Activated naive CD8-positive, alpha-beta T cell treated with anti-CD3 and anti-CD28 coated beads, Interleukin-2, amount 50 U/mL, for 24 hours (primary cell): ENCODE data around the gene SORD.
"Not testable (repeated sequence)": the region's sequence is repeated elsewhere in the genome, so short reads cannot be mapped to it uniquely, and the experiment has no call there.

Experiments used
- ATAC-seq: fragments of 150-1000 bp; cut with Tn5 transposase; one replicate; pipeline ENCODE4 v1.10.0; 2021
- DNase-seq: peaks from one replicate; pipeline ENCODE4 v3.0.0; 2021
- H3K27ac Mint-ChIP-seq: one replicate; pipeline ENCODE4 v1.8.0; 2021; ENCODE audit warnings: mild to moderate bottlenecking, mixed read lengths
- H3K27me3 Mint-ChIP-seq: one replicate; pipeline ENCODE4 v1.8.0; 2021; ENCODE audit warnings: mixed read lengths
- H3K36me3 Mint-ChIP-seq: one replicate; pipeline ENCODE4 v1.8.0; 2021; ENCODE audit warnings: low read depth, mixed read lengths
- H3K4me1 Mint-ChIP-seq: one replicate; pipeline ENCODE4 v1.8.0; 2021; ENCODE audit warnings: mixed read lengths
- H3K4me3 Mint-ChIP-seq: one replicate; pipeline ENCODE4 v1.8.0; 2021; ENCODE audit warnings: mild to moderate bottlenecking, moderate library complexity, mixed read lengths
- H3K9me3 Mint-ChIP-seq: one replicate; pipeline ENCODE4 v1.8.0; 2021; ENCODE audit warnings: mixed read lengths

The SORD gene

DNA sequence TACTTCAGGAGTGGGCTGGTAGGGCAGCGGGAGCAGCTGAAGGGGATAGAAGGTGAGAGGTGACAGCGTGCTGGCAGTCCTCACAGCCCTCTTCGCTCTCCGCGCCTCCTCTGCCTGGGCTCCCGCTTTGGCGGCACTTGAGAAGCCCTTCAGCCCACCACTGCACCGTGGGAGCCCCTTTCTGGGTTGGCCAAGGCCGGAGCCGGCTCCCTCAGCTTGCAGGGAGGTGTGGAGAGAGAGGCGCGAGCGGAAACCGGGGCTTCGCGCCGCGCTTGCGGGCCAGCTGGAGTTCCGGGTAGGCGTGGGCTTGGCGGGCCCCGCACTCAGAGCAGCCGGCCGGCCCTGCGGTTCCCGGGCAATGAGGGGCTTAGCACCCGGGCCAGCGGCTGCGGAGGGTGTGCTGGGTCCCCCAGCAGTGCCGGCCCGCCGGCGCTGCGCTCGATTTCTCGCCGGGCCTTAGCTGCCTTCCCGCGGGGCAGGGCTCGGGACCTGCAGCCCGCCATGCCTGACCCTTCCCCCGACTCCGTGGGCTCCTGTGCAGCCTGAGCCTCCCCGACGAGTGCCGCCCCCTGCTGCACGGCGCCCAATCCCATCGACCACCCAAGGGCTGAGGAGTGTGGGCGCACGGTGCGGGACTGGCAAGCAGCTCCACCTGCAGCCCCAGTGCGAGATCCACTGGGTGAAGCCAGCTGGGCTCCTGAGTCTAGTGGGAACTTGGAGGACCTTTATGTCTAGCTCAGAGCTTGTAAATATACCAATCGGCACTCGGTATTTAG is 11.8 kb downstream of the SORD start:
- not testable (repeated sequence) for H3K4me3 Mint-ChIP-seq, ATAC-seq, DNase-seq, H3K27me3 Mint-ChIP-seq, H3K27ac Mint-ChIP-seq, H3K9me3 Mint-ChIP-seq
- H3K36me3 Mint-ChIP-seq = peaks cover 24% of the 10 kb centered on the region
- peaks cover 19% of the 10 kb centered on the region for H3K4me1 Mint-ChIP-seq

DNA sequence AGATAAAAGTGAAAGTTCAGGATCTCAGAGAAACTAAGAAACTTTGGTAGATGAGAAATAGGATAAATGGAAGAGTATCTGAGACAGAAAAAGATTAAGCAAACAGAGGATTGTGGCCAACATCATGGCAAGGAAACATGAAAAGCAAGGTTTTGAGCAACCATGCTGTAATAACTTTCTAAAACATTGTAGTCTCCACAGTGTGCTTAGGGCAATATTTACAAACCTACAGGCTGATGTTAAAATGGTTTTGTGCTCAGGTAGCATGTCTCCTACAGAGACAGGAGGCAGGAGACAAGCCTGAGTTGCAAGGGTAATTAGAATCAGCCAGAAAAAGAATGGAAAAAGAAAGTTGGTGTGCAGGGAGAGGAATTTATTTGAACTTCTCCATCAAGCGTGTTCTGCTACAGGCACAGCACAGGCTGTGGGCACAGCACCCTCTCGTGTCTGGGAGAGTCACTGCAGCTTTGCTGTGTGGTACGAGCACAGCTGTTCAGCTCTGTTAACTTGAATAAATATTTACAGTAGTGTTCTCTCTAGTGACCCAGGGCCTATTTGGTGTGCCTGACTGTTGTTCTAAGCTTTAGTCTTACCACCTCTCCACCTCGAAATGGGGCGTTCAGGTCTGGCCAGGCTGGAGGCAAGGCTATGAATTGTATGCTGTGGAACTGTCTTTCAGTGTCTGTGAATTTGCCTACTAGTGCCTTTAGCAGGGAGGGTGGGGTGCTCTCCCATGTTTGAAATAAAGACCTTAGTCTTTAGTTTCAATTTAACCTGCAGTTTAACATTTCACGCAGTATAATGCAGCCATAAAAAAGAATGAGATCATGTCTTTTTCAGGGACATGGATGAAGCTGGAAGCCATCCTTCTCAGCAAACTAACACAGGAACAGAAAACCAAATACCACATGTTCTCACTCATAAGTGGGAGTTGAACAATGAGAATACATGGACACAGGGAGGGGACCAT is 14.1 kb downstream of the SORD start:
- H3K27ac Mint-ChIP-seq, H3K27me3 Mint-ChIP-seq, H3K9me3 Mint-ChIP-seq, H3K4me3 Mint-ChIP-seq: not testable (repeated sequence)
- peak; percentile 80 for ATAC-seq
- DNase-seq = peak; percentile 73
- H3K36me3 Mint-ChIP-seq = peaks cover 13% of the 10 kb centered on the region
- peaks cover 19% of the 10 kb centered on the region for H3K4me1 Mint-ChIP-seq

DNA sequence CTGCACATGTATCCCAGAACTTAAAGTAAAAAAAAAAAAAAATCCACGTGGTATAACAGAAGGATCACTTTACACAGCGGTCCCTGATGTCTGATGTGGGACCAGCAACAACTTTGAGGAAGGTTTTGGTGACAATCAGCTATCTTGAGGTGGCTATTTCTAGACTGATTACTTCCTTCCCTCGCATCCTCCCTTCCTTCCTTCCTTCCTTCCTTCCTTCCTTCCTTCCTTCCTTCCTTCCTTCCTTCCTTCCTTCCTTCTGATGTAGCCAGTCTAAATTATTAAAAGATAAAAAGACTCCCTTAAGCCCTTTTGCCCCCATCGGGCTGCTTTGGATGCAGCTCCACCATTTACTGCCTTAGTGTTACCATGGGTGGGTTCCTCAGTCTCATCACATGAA is 14.9 kb downstream of the SORD start:
- Mint-ChIP-seq H3K27me3 (no peaks in the 10 kb centered on the region), H3K4me1 (peaks cover 19% of the 10 kb centered on the region), H3K4me3 (no peak overlapping the region), H3K36me3 (peaks cover 13% of the 10 kb centered on the region), H3K9me3 (no peaks in the 10 kb centered on the region), H3K27ac (no peak overlapping the region)
- no peak for ATAC-seq
- DNase-seq = no peak

DNA sequence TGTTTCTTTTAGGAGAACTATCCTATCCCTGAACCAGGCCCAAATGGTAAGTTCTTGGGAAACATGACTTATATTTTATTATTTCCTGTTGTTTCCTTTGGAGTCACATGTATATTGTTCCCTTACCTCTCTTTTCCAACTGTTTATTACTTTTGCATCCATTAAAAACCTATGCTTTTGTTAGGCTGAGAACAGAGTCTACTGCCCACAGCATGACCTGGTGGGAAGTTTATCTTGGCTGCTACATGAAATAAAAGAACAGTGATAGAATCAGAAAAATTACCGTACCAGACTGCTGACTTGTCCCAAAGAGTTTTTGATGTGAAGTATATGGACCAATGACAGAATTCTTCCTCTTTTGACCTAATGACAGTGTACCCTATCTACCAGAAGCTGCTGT is 17.4 kb downstream of the SORD start:
- not testable (repeated sequence) for DNase-seq, ATAC-seq, H3K9me3 Mint-ChIP-seq, H3K27ac Mint-ChIP-seq, H3K4me3 Mint-ChIP-seq, H3K27me3 Mint-ChIP-seq
- H3K4me1 Mint-ChIP-seq = peaks cover 19% of the 10 kb centered on the region
- H3K36me3 Mint-ChIP-seq = peaks cover 13% of the 10 kb centered on the region

DNA sequence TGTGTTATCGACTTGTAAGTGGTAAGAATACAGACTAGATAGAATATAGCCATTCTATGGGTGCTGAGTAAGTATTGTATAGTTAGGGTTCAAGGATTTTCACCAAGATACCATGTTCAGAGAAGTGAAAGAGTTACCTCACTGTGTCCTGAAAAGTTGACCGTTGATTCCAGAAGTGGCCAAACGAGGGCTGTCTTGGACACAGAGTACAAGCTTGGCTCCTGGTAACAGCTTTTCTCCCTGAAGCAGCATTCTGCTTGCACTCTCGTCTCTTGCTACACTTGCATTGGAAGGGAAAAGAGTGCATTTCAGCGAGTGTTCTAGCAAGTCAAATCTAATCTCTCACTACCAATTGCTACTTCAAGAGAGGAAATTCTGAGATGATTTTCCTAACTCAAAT is 18.5 kb downstream of the SORD start:
- not testable (repeated sequence) for H3K36me3 Mint-ChIP-seq, ATAC-seq, H3K9me3 Mint-ChIP-seq, DNase-seq, H3K27ac Mint-ChIP-seq, H3K4me1 Mint-ChIP-seq, H3K4me3 Mint-ChIP-seq, H3K27me3 Mint-ChIP-seq

DNA sequence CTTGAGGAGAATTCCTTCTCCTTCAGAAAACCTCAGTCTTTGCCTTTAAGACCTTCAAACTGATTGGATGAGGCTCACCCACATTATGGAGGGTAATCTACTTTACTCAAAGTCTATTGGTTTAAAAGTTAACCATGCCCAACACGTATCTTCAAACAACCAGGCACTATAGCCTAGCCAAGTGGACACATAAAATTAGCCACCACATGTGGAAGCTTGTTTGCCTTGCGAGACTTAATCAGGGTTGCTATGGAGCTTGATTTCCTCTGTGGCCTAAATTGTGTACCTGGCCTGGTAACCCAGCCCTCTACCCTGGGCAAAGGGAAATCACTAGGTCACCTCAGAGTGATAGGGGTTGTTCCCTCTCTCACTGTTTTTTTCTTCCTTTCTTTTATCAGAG is 19.9 kb downstream of the SORD start:
- not testable (repeated sequence) for H3K4me1 Mint-ChIP-seq, ATAC-seq, H3K27me3 Mint-ChIP-seq, H3K4me3 Mint-ChIP-seq, H3K36me3 Mint-ChIP-seq, H3K9me3 Mint-ChIP-seq, DNase-seq, H3K27ac Mint-ChIP-seq

DNA sequence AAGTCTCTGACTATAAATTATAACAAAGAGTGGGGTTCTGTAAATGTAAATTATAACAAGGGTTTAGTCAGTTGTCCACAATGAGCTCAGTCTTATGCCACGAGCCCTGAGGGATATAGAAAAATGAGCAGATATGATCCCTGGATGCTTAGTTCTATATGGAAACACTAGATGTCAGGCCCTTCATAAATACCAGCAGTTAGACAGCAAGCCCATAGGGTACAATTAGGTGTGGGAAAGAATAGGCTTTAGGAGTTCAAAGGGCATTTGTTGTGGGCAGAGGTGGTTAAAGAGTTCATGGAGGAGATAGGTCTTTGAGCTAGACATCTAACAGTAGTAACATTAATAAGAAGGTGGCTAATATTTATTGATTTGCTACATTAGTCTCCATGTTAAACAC is 21.3 kb downstream of the SORD start:
- ATAC-seq, DNase-seq, H3K9me3 Mint-ChIP-seq, H3K27me3 Mint-ChIP-seq, H3K4me3 Mint-ChIP-seq, H3K27ac Mint-ChIP-seq, H3K4me1 Mint-ChIP-seq: not testable (repeated sequence)
- H3K36me3 Mint-ChIP-seq = peaks cover 20% of the 10 kb centered on the region

DNA sequence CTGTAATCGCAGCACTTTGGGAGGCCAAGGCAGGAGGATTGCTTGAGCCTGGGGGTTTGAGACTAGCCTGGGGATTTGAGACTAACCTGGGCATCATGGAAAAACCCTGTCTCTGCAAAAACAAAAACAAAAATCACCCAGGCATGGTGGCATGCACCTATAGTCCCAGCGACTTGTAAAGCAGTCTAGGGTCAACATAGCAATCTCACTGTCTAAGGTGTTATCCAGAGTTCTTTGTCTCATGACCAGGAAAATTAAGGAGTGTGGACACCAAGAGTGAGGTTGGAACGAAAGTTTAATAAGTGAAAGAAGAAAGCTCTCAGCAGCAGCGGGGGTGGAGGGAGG is 25.4 kb downstream of the SORD start:
- Mint-ChIP-seq H3K27ac (peak overlapping the region; percentile 30), H3K36me3 (peaks cover 59% of the 10 kb centered on the region), H3K9me3 (peaks cover 20% of the 10 kb centered on the region)
- H3K27me3 Mint-ChIP-seq, H3K4me3 Mint-ChIP-seq, DNase-seq, H3K4me1 Mint-ChIP-seq: not testable (repeated sequence)
- peak; percentile 10 for ATAC-seq

DNA sequence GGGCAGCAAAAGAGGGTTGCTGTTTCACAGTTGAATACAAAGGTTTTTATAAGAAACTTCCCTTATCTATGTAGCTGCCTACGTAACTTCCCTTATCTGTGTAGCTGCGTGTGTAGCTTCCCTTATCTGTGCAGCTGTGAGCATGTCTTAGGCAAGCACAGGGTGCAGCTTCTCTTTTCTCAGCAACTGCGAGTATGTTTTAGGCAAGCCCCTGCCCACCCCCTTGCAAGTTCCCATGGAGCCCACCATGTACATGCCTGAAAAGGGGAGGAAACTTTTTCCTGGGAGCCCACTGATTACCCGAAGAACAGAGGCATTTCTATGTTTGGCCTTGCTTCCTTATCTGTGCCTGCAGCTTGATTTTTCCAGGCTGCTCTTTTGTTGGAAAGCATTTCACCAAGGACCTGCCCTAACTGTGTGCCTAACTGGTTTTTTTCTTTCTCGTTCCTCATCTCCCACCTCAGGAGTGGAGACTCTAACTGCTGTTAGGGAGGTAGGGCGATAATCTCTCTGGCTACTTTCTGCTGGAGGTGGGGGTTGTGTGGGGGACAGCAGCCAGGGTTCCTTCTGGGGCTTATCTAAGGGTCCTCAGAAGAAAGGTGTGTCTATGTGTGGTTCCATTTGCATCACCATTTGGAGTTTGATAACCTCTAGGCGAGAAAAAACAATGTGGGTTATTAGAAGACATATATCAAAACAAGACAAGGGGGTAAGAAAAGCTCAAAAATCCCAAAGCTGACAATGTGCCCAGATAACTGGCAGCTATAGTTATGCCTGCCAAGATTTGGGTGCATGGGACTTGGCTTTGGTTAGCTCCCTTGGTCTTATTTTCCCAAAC is 26.0 kb downstream of the SORD start:
- DNase-seq = no peak
- Mint-ChIP-seq H3K9me3 (peaks cover 20% of the 10 kb centered on the region), H3K27ac (peak overlapping the region; percentile 30), H3K27me3 (no peaks in the 10 kb centered on the region), H3K36me3 (peaks cover 59% of the 10 kb centered on the region), H3K4me1 (peaks cover 3% of the 10 kb centered on the region), H3K4me3 (no peak overlapping the region)
- peak; percentile 43 for ATAC-seq

DNA sequence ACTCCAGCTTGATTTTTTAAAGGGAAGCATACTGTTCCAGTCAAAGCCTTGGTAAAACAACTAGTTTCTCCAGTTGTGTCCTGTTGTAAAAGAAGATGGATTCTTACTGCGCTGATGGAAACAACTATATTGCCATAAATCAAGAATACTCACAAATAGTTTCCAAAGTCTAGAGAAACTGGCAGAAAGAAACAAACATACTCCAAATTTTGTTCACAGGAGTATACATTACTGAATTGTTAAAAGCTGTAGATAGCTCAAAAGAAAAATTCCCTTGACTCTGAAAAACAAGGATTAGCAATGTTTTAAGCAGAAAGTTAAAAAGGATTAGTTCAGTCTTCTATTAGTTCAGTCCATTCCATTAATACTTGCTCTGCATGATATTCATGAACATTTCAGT is 27.6 kb downstream of the SORD start:
- H3K4me1 Mint-ChIP-seq = peaks cover 3% of the 10 kb centered on the region
- peaks cover 20% of the 10 kb centered on the region for H3K9me3 Mint-ChIP-seq
- no peak overlapping the region for H3K27ac Mint-ChIP-seq
- ATAC-seq = no peak
- no peak overlapping the region for H3K4me3 Mint-ChIP-seq
- H3K36me3 Mint-ChIP-seq = peaks cover 60% of the 10 kb centered on the region
- no peak for DNase-seq
- no peaks in the 10 kb centered on the region for H3K27me3 Mint-ChIP-seq

DNA sequence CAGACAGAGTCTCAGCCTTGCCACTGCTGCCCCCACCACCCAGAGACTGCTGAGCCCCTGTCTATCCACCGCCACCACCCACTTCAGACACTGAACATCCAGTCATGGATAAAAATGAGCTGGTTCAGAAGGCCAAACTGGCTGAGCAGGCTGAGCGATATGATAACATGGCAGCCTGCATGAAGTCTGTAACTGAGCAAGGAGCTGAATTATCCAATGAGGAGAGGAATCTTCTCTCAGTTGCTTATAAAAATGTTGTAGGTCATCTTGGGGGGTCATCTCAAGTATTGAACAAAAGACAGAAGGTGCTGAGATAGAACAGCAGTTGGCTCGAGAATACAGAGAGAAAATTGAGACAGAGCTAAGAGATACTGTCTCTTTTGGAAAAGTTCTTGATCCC is 29.7 kb downstream of the SORD start:
- H3K27ac Mint-ChIP-seq, H3K4me3 Mint-ChIP-seq, H3K4me1 Mint-ChIP-seq, DNase-seq, H3K27me3 Mint-ChIP-seq, ATAC-seq: not testable (repeated sequence)
- peaks cover 20% of the 10 kb centered on the region for H3K9me3 Mint-ChIP-seq
- peaks cover 68% of the 10 kb centered on the region for H3K36me3 Mint-ChIP-seq

DNA sequence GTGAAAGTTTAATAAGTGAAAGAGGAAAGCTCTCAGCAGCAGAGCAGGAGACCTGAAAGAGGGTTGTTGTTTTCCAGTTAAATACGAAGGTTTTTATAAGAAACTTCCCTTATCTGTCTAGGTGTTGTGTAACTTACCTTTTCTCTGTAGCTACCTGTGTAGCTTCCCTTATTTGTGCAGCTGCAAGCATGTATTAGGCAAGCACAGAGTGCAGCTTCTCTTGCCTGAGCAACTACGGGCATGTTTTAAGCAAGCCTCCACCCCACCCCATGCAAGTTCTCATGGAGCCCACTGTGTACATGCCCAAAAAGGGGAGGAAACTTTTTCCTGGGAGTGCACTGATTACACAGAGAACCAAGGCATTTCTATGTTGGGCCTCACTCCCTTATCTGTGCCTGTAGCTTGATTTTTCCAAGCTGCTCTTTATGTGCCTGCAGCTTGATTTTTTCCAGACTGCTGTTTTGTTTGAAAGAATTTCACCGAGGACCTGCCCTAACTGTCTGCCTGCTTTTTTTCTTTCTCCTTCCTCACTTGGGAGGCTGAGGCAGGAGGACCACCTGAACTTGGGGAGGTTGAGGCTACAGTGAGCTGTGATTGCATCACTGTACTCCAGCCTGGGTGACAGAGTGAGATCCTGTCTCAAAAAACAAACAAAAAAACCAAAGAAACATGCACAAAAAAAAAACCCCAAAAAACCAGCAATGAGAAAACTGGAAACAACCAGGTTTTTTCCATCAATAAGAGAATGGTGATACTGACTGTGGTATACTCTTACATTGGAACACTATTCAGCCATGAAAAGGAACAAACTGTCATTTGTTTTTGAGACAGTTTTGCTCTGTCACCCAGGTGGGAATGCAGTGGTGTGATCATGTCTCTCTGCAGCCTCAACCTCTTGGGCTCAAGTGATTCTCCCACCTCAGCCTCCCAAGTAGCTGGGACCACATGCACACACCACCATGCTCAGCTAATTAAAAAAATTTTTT is 36.0 kb downstream of the SORD start:
- ATAC-seq, H3K4me3 Mint-ChIP-seq, H3K27ac Mint-ChIP-seq, DNase-seq, H3K27me3 Mint-ChIP-seq, H3K4me1 Mint-ChIP-seq, H3K9me3 Mint-ChIP-seq: not testable (repeated sequence)
- H3K36me3 Mint-ChIP-seq = peaks cover 35% of the 10 kb centered on the region

DNA sequence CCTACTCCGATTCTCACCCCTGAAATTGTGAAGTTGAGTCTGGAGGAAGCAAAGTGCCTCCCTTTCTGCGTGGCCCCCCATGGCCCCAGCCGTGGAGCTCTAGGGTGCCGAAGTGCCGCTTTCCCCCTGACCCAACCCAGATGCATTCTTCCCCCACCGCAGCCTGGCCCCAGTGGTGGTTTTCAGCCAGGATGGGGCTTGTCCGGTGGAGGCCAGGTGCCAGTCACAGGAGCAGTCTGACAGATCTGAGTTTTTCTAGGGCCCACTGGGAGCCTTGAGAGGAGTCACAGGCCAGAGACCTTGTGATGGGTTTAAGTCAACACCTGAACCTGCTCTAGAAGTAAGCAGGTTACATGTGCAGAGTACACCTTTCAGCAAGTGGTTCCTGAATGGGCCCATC is 39.3 kb downstream of the SORD start:
- not testable (repeated sequence) for DNase-seq, H3K9me3 Mint-ChIP-seq, H3K4me1 Mint-ChIP-seq, H3K27me3 Mint-ChIP-seq, ATAC-seq, H3K4me3 Mint-ChIP-seq, H3K27ac Mint-ChIP-seq
- H3K36me3 Mint-ChIP-seq = peaks cover 25% of the 10 kb centered on the region
